Measurements from ENCODE around the gene PPP1R3F. TPM values are rescaled to one million over a fixed set of nuclear protein-coding genes. Genes with fewer than 3 reads are reported as not detected.
"Not testable (repeated sequence)": the region's sequence is repeated elsewhere in the genome, so short reads cannot be mapped to it uniquely, and the experiment has no call there.

Gene PPP1R3F
- total RNA-seq, 4 donors from 2014 or later: 4.8 to 13.3 (median 5.7) TPM

DNA sequence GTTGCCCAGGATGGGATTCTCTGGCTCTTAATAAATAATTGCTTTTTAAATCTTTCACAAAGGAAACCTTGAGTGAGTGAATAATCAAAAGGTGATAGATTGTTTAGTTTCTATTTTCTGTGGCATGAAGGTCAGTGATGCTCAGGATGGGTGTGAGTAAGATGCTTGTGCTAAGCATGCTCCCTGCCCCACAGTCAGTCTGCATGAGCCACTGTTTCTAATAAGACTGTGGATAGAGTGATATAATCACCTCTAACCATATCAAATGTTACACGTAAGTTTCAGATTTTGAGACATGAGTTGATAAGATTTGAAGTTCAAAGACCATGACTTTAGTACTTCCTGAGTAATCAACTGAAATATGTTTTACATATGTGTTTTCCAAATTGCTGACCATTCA, 31.1 kb downstream of the PPP1R3F start:
- no peak for DNase-seq (ENCODE audit: low spot score in 2 of 2)
- TF ChIP-seq POLR2AphosphoS5 (IDR thresholded peaks at IDR 0.05) (no peak), POLR2A (IDR thresholded peaks at IDR 0.05) (no peak), EP300 (IDR thresholded peaks at IDR 0.05) (no peak)
- TF ChIP-seq, protein P1, sequence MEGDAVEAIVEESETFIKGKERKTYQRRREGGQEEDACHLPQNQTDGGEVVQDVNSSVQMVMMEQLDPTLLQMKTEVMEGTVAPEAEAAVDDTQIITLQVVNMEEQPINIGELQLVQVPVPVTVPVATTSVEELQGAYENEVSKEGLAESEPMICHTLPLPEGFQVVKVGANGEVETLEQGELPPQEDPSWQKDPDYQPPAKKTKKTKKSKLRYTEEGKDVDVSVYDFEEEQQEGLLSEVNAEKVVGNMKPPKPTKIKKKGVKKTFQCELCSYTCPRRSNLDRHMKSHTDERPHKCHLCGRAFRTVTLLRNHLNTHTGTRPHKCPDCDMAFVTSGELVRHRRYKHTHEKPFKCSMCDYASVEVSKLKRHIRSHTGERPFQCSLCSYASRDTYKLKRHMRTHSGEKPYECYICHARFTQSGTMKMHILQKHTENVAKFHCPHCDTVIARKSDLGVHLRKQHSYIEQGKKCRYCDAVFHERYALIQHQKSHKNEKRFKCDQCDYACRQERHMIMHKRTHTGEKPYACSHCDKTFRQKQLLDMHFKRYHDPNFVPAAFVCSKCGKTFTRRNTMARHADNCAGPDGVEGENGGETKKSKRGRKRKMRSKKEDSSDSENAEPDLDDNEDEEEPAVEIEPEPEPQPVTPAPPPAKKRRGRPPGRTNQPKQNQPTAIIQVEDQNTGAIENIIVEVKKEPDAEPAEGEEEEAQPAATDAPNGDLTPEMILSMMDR (IDR thresholded peaks at IDR 0.05): no peak
- 79% methylated on average over 1 of the region's 1 CpG for WGBS
- Histone ChIP-seq H3K27ac (no peak overlapping the region), H3K4me3 (no peak overlapping the region), H3K9me3 (no peaks in the 10 kb centered on the region), H3K27me3 (no peaks in the 10 kb centered on the region), H3K36me3 (no peaks in the 10 kb centered on the region), H3K4me1 (no peaks in the 10 kb centered on the region)

DNA sequence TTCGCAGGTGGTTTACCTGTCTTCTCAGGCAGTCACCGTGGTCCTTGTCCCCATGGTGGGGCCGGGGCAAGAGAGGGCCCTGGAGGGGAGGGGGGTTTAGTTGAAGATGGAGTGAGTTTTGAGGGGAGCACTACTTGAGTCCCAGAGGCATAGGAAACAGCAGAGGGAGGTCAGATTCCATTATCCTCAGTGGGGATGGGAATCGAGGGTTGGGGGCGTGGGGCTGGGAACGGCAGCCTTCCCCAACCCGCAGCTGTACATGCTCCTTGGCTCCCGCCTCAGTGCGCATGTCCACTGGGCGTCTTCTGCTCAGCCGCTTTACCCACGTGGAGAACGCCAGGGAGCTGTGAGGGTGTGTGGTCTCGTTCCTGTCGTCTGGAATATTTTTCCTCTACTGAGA, 33.8 kb downstream of the PPP1R3F start, which contains the start of gene GAGE10:
Gene GAGE10 (plus strand): TSS at position 301 of the 400 bp plus-strand sequence. CDS start 1,214 bp downstream, outside the sequence.
- Histone ChIP-seq H3K36me3 (no peaks in the 10 kb centered on the region), H3K9me3 (no peaks in the 10 kb centered on the region), H3K27ac (no peak within 1 kb of the TSS), H3K4me1 (no peaks in the 10 kb centered on the region), H3K4me3 (no peak within 1 kb of the TSS), H3K27me3 (no peaks in the 10 kb centered on the region)
- WGBS: 78% methylated on average over 13 of the region's 15 CpGs
- TF ChIP-seq POLR2A (IDR thresholded peaks at IDR 0.05) (no peak), EP300 (IDR thresholded peaks at IDR 0.05) (no peak), POLR2AphosphoS5 (IDR thresholded peaks at IDR 0.05) (no peak)
- TF ChIP-seq, protein P1 (IDR thresholded peaks at IDR 0.05): no peak
- no peak for DNase-seq (ENCODE audit: low spot score in 2 of 2)

DNA sequence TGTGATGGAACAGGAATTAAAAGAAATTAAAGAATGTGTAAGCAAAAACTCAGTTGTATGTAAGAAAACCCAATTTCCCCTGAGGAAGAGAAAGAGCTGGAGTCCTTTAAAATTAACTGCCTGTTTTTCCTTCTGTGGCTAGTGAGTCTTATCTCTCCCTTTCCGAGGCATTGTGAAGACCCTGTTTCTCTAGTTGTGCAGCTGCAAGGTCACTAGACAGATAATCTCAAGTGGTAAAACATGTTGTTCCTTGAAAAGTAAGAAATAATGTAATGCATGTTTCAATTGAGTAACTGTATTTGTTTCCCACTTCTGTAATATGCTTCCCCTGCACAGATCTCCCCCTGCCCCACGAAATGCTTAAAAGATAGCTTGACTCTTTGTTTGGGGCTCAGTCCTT, 38.2 kb downstream of the PPP1R3F start:
- DNase-seq (ENCODE audit: low spot score in 2 of 2); H3K4me1 ChIP-seq; H3K27me3 ChIP-seq; H3K36me3 ChIP-seq; H3K4me3 ChIP-seq; H3K9me3 ChIP-seq; H3K27ac ChIP-seq: not testable (repeated sequence)
- WGBS: 56% methylated on average over 2 of the region's 2 CpGs

DNA sequence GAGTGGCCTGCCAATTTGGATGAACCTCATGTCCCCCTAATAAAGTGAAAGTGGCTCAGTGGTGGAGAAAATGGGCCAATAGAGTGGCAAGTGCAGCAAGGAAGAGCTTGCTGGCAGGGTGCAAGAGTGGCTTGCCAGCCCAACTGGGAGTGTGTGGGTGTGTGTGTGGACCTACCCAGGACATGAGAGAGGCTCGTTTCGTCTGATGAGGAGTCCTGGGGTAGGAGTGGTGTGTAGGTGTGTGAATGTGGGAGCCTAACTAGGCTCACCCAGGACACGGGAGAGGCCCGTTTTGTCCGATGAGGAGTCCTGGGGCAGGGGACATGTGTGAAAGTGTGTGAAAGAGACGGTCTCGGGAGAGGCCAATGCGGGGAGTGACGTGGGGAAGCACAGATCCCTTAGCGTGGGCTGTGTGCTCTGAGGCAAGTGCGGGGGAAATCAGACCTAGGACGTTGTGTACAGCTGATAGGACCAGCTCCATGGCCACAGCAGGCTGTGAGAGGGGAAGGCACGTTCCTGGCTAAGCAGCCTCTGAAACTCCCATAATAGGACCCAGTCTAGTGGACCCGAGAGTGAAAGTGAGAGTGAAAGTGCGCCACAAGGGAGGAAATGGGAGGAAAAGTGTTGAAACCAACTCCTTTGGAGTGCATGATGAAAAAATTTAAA, 39.1 kb downstream of the PPP1R3F start:
- no peaks in the 10 kb centered on the region for H3K36me3 ChIP-seq
- H3K27ac ChIP-seq: peak overlapping the region; percentile 56
- H3K27me3 ChIP-seq: no peaks in the 10 kb centered on the region
- 44% methylated on average over 15 of the region's 15 CpGs for WGBS
- peaks cover 8% of the 10 kb centered on the region for H3K4me1 ChIP-seq
- no peak for TF ChIP-seq POLR2AphosphoS5 (IDR thresholded peaks at IDR 0.05)
- no peak for TF ChIP-seq POLR2A (IDR thresholded peaks at IDR 0.05)
- TF ChIP-seq, protein P1 (IDR thresholded peaks at IDR 0.05): no peak
- TF ChIP-seq EP300 (IDR thresholded peaks at IDR 0.05): no peak
- no peak for DNase-seq (ENCODE audit: low spot score in 2 of 2)
- no peaks in the 10 kb centered on the region for H3K9me3 ChIP-seq
- H3K4me3 ChIP-seq: peak overlapping the region; percentile 42

DNA sequence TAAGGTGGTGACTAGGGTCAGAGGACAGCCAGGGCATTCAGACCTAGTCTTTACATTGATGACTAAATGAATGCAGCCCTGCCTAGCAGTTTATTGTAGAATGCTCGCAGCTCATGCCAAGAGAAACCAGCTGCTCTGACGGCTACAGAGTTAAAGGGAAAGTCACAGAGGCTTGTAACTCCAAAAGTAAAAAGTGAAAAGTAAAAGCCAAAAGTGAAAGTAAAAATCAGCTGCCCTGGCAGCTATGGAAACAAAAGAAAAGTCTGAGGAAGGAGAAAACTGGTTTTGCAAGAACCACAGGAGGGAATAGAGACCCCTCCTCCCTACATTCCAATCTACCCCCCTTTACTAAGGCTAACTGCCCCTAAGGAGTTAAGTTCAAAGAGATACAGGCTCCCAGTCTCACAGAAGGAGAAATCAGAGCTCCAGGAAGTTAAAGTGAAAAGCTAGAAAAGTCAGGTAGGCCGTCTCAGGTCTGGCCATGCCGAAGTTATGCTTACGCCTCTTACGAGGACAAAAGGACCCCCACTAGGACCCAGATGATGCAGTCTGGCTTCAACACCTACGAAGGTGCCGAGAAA, 39.9 kb downstream of the PPP1R3F start:
- Histone ChIP-seq H3K27me3 (no peaks in the 10 kb centered on the region), H3K4me3 (peak overlapping the region; percentile 42), H3K9me3 (no peaks in the 10 kb centered on the region), H3K4me1 (peaks cover 8% of the 10 kb centered on the region), H3K36me3 (no peaks in the 10 kb centered on the region), H3K27ac (peak overlapping the region; percentile 56)
- WGBS: 19% methylated on average over 8 of the region's 8 CpGs
- TF ChIP-seq POLR2A (IDR thresholded peaks at IDR 0.05): no peak
- TF ChIP-seq EP300 (IDR thresholded peaks at IDR 0.05): no peak
- no peak for TF ChIP-seq POLR2AphosphoS5 (IDR thresholded peaks at IDR 0.05)
- TF ChIP-seq, protein P1 (IDR thresholded peaks at IDR 0.05): no peak
- DNase-seq (ENCODE audit: low spot score in 2 of 2): no peak

Measured in suprapubic skin (tissue), 4 donors.